Putamen (tissue), 1 donor: ENCODE measurements around the gene MAP3K8.
A peak's percentile ranks its signal among the peaks of the same experiment; 100 is the strongest.

Experiments used
- DNase-seq: peaks from one replicate; pipeline ENCODE4 v3.0.0-alpha.2; 2016; ENCODE audit warnings: low spot score

Gene MAP3K8

GRCh38 chr10:30433730-30434272 lies at the start of gene MAP3K8:
TSS of gene MAP3K8 (plus strand) at chr10:30434184. CDS start at chr10:30438939, 4,755 bp downstream.
- DNase-seq, result peak; percentile 85

- DNase-seq, result no peak
These were observed 49.2 kb upstream of the MAP3K8 start for GRCh38 chr10:30384701-30385201.

- no peak for DNase-seq
These were observed 47.0 kb upstream of the MAP3K8 start for GRCh38 chr10:30386801-30387588.

GRCh38 chr10:30387646-30388243 lies 46.2 kb upstream of the MAP3K8 start:
- no peak for DNase-seq

- DNase-seq, result no peak
These were observed 44.4 kb upstream of the MAP3K8 start for GRCh38 chr10:30389543-30389942.

- no peak for DNase-seq
These were observed 43.8 kb upstream of the MAP3K8 start for GRCh38 chr10:30390207-30390606.

- DNase-seq, result no peak
These were observed 42.7 kb upstream of the MAP3K8 start for GRCh38 chr10:30391266-30391665.

GRCh38 chr10:30392564-30392990 lies 41.4 kb upstream of the MAP3K8 start:
- peak; percentile 44 for DNase-seq

GRCh38 chr10:30396293-30396692 lies 37.7 kb upstream of the MAP3K8 start:
- DNase-seq, result no peak

- DNase-seq, result no peak
These were observed 37.3 kb upstream of the MAP3K8 start for GRCh38 chr10:30396698-30397097.

- no peak for DNase-seq
These were observed 35.8 kb upstream of the MAP3K8 start for GRCh38 chr10:30398193-30398592.

- no peak for DNase-seq
These were observed 35.2 kb upstream of the MAP3K8 start for GRCh38 chr10:30398788-30399187.

GRCh38 chr10:30403494-30403893 lies 30.5 kb upstream of the MAP3K8 start:
- no peak for DNase-seq

- DNase-seq, result no peak
These were observed 29.4 kb upstream of the MAP3K8 start for GRCh38 chr10:30404540-30404939.

GRCh38 chr10:30411263-30411662 lies 22.7 kb upstream of the MAP3K8 start:
- no peak for DNase-seq

GRCh38 chr10:30412901-30413300 lies 21.1 kb upstream of the MAP3K8 start:
- DNase-seq, result no peak

- DNase-seq, result no peak
These were observed 19.9 kb upstream of the MAP3K8 start for GRCh38 chr10:30413996-30414576.

- no peak for DNase-seq
These were observed 18.4 kb upstream of the MAP3K8 start for GRCh38 chr10:30415593-30415992.

- DNase-seq, result no peak
These were observed 16.7 kb upstream of the MAP3K8 start for GRCh38 chr10:30417301-30417700.

- DNase-seq, result no peak
These were observed 13.7 kb upstream of the MAP3K8 start for GRCh38 chr10:30420266-30420665.

GRCh38 chr10:30420766-30421165 lies 13.2 kb upstream of the MAP3K8 start:
- no peak for DNase-seq

- DNase-seq, result no peak
These were observed 11.8 kb upstream of the MAP3K8 start for GRCh38 chr10:30422151-30422695.
